B cell (primary cell): ENCODE results near the gene LGALS4. TPM values are rescaled to one million over a fixed set of nuclear protein-coding genes. Genes with fewer than 3 reads are reported as not detected.

Experiments
- ATAC-seq: fragments of 200-7000 bp; cut with Tn5 transposase; one replicate; pipeline ENCODE4 v1.10.0; 2021; ENCODE audit warnings: low read depth, mild to moderate bottlenecking, moderate number of reproducible peaks, moderate library complexity
- CTCF ChIA-PET: fragments of 350-600 bp; sonication (Branson Sonifier 250); formaldehyde crosslinking; loops from one replicate; lab custom pipeline; 2021; ENCODE audit warnings: antibody characterized with exemption, inconsistent platforms; lab: Charles Lee
- POLR2A ChIA-PET: fragments of 350-600 bp; sonication (Branson Sonifier 250); formaldehyde crosslinking; loops from one replicate; lab custom pipeline; 2021; ENCODE audit warnings: antibody characterized with exemption; lab: Charles Lee
- DNase-seq: peaks from one replicate; pipeline ENCODE4 v3.0.0; 2013
- H2AFZ ChIP-seq: 2 replicates; pipeline ENCODE4 v1.6.1; 2012; ENCODE audit warnings: mild to moderate bottlenecking, low read depth, low read length; ENCODE audit not compliant: insufficient read depth, poor library complexity, severe bottlenecking
- H3K27ac ChIP-seq, 2 donors: 1 replicate in 1 of 2; 2 replicates in 1 of 2; pipeline ENCODE4 v1.5.1; 2012 to 2013; ENCODE audit warnings: low read length in 2 of 2, mild to moderate bottlenecking in 2 of 2, moderate library complexity in 1 of 2
- H3K27me3 ChIP-seq, 4 experiments: fragments of 200-600 bp in 1 of 4; sonication (generic) in 1 of 4; replicated peaks in 1 of 4; 1 replicate in 2 of 4; 2 replicates in 2 of 4; pipeline versions ENCODE4 v1.6.1 to v1.7.0; 2013 to 2016; ENCODE audit warnings: low read length in 3 of 4, mild to moderate bottlenecking in 2 of 4, mixed read lengths in 1 of 4, moderate library complexity in 1 of 4; ENCODE audit not compliant: insufficient read depth in 4 of 4, control insufficient read depth in 3 of 4; ENCODE audit errors: control extremely low read depth in 1 of 4
- H3K36me3 ChIP-seq, 2 experiments: replicated peaks in 1 of 2; 1 replicate in 1 of 2; 2 replicates in 1 of 2; pipeline versions ENCODE4 v1.6.1 to v1.7.1; 2013; ENCODE audit warnings: low read length in 1 of 2; ENCODE audit not compliant: insufficient read depth in 2 of 2, control insufficient read depth in 1 of 2; ENCODE audit errors: control extremely low read depth in 1 of 2, extremely low read depth in 1 of 2
- H3K4me1 ChIP-seq, 2 donors: fragments of 200-600 bp in 1 of 2; sonication (generic) in 1 of 2; 1 replicate in 1 of 2; 2 replicates in 1 of 2; pipeline versions ENCODE4 v1.5.1 to v1.6.1; 2013 to 2017; ENCODE audit warnings: low read length in 2 of 2; ENCODE audit not compliant: control insufficient read depth in 2 of 2, insufficient read depth in 2 of 2
- H3K4me2 ChIP-seq: replicated peaks from 2 replicates; pipeline ENCODE3; 2012; ENCODE audit warnings: mild to moderate bottlenecking, low read depth, low read length; ENCODE audit not compliant: poor library complexity, severe bottlenecking
- H3K4me3 ChIP-seq, 5 experiments: fragments of 200-600 bp in 1 of 5; sonication (generic) in 1 of 5; 1 replicate in 3 of 5; 2 replicates in 2 of 5; pipeline versions ENCODE4 v1.5.1 to v1.7.0; 2011 to 2016; ENCODE audit warnings: low read length in 4 of 5, mild to moderate bottlenecking in 4 of 5, low read depth in 2 of 5, control low read depth in 1 of 5, moderate library complexity in 1 of 5; ENCODE audit not compliant: insufficient read depth in 1 of 5; ENCODE audit errors: control extremely low read depth in 1 of 5, extremely low read depth in 1 of 5
- H3K79me2 ChIP-seq: fragments of 200-600 bp; sonication (generic); one replicate; pipeline ENCODE4 v1.6.0; 2016; ENCODE audit warnings: low read length; ENCODE audit not compliant: control insufficient read depth, insufficient read depth
- H3K9ac ChIP-seq: fragments of 200-600 bp; sonication (generic); 2 replicates; pipeline ENCODE4 v1.6.1; 2017; ENCODE audit warnings: mild to moderate bottlenecking, low read length, moderate library complexity
- H3K9me3 ChIP-seq, 3 donors: one replicate each; pipeline versions ENCODE4 v1.6.1 to v1.7.1; 2013; ENCODE audit warnings: low read length in 2 of 3; ENCODE audit not compliant: control insufficient read depth in 2 of 3, insufficient read depth in 1 of 3; ENCODE audit errors: control extremely low read depth in 1 of 3
- H4K20me1 ChIP-seq: 2 replicates; pipeline ENCODE4 v1.6.0; 2012; ENCODE audit warnings: mild to moderate bottlenecking, low read length; ENCODE audit not compliant: insufficient read depth, control insufficient read depth, poor library complexity, severe bottlenecking
- H3K27ac Mint-ChIP-seq: one replicate; pipeline ENCODE4 v1.8.0; 2021; ENCODE audit warnings: mixed read lengths
- H3K27me3 Mint-ChIP-seq: one replicate; pipeline ENCODE4 v1.8.0; 2021; ENCODE audit warnings: mixed read lengths
- H3K4me1 Mint-ChIP-seq: one replicate; pipeline ENCODE4 v1.8.0; 2021; ENCODE audit warnings: mixed read lengths
- H3K4me3 Mint-ChIP-seq: one replicate; pipeline ENCODE4 v1.8.0; 2021; ENCODE audit warnings: mixed read lengths
- H3K9me3 Mint-ChIP-seq: one replicate; pipeline ENCODE4 v1.8.0; 2022; ENCODE audit warnings: mixed read lengths; ENCODE audit not compliant: insufficient read depth
- EZH2 ChIP-seq: IDR thresholded peaks from 2 replicates; pipeline ENCODE4 v1.6.1; 2012; ENCODE audit warnings: borderline replicate concordance, low read depth, mild to moderate bottlenecking, moderate library complexity, low read length; ENCODE audit not compliant: insufficient read depth, poor library complexity, severe bottlenecking
- WGBS: methylation state at CpG from one replicate; pipeline ENCODE4 v1.1.5; 2013; ENCODE audit warnings: missing lambda C conversion rate; ENCODE audit not compliant: insufficient coverage; 5-methylcytosine and 5-hydroxymethylcytosine counted together
- intact Hi-C: fragments of 100-400 bp; cut with micrococcal nuclease; formaldehyde crosslinking; loops from one replicate; pipeline ENCODE4 v1.10.0; 2022
- polyA plus RNA-seq: library from polyadenylated mRNA; depleted of rRNA; stranded (reverse); fragments of >200 nt; gene quantifications from 2 replicates; pipeline ENCODE4 v1.2.3, GENCODE V29; 2012
- total RNA-seq, 2 donors: library from RNA; stranded (reverse); fragments of 120-200 nt in 1 of 2; gene quantifications; 1 replicate in 1 of 2; 2 replicates in 1 of 2; pipeline versions ENCODE4 v1.2.3 to v1.2.4, GENCODE V29; 2013 to 2022
- TF ChIP-seq, protein P1 (sequence below): fragments of 200-600 bp; IDR thresholded peaks from one replicate; pipeline ENCODE4 v1.8.0; 2022; ENCODE audit warnings: antibody characterized with exemption, mild to moderate bottlenecking

LGALS4 gene
- total and polyA plus RNA-seq, 2 donors (not counting 1 experiment from before 2014, with no cell fraction given) = 5.4 to 8.4 TPM

DNA sequence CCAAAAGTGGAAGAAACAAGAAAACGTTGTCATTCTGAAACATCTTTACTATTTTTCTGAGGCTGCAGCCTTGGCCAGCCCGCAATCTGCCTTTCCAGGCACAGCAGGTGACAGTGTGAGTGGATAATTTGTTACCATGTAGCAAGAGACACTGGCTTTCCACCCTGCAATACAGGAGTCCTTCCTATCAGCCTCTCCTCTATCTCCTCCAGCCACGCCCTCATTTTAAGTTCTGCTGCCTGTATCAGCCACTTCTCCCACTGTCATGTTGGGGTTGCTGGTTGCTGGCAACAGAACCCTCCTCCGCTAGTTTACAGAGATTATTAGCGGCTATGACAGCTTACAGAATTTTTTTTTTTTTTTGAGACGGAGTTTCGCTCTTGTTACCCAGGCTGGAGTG is 31.7 kb downstream of the LGALS4 start:
- no peak for DNase-seq
- Mint-ChIP-seq H3K27me3 (peaks cover 9% of the 10 kb centered on the region), H3K4me1 (no peaks in the 10 kb centered on the region), H3K4me3 (no peak overlapping the region), H3K27ac (no peak overlapping the region), H3K9me3 (no peaks in the 10 kb centered on the region)
- Histone ChIP-seq H3K4me2 (no peak overlapping the region), H3K79me2 (no peaks in the 10 kb centered on the region), H3K36me3 (no peaks in the 10 kb centered on the region), H3K27me3 (no peaks in the 10 kb centered on the region), H3K27ac (no peak overlapping the region), H3K4me3 (no peak overlapping the region), H3K4me1 (no peaks in the 10 kb centered on the region), H2AFZ (no peak overlapping the region), H4K20me1 (no peaks in the 10 kb centered on the region), H3K9ac (no peak overlapping the region), H3K9me3 (no peaks in the 10 kb centered on the region)
- ChIA-PET POLR2A (no interaction called here), CTCF (interaction anchor here (0.9 kb wide), 1 partner anchor 125 kb away, joined by 4 read pairs; no protein-coding TSS in a partner anchor)
- 77% methylated on average over 4 of the region's 7 CpGs for WGBS
- no peak for ATAC-seq
- intact Hi-C loops = no loop called here
- TF ChIP-seq EZH2 = no peak
- TF ChIP-seq, protein P1, sequence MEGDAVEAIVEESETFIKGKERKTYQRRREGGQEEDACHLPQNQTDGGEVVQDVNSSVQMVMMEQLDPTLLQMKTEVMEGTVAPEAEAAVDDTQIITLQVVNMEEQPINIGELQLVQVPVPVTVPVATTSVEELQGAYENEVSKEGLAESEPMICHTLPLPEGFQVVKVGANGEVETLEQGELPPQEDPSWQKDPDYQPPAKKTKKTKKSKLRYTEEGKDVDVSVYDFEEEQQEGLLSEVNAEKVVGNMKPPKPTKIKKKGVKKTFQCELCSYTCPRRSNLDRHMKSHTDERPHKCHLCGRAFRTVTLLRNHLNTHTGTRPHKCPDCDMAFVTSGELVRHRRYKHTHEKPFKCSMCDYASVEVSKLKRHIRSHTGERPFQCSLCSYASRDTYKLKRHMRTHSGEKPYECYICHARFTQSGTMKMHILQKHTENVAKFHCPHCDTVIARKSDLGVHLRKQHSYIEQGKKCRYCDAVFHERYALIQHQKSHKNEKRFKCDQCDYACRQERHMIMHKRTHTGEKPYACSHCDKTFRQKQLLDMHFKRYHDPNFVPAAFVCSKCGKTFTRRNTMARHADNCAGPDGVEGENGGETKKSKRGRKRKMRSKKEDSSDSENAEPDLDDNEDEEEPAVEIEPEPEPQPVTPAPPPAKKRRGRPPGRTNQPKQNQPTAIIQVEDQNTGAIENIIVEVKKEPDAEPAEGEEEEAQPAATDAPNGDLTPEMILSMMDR = no peak

DNA sequence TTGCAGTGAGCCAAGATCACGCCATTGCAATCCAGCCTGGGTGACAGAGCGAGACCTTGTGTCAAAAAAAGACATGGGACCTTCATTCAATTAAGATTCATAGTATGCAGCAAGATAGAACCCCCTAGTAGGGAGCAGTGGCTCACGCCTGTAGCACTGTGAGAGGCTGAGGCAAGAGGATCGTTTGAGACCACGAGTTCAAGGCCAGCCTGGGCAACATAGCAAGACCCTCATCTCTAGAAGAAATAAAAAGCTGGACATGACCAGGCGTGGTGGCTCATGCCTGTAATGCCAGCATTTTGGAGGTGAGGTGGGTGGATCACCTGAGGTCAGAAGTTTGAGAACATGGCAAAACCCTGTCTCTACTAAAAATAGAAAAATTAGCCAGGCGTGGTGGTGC is 32.3 kb downstream of the LGALS4 start:
- intact Hi-C loops = no loop called here
- 84% methylated on average over 5 of the region's 7 CpGs for WGBS
- H3K9ac ChIP-seq = no peak overlapping the region

More for the DNA sequence above, 32.3 kb downstream of the LGALS4 start:
- no peaks in the 10 kb centered on the region for H3K27me3 ChIP-seq
- TF ChIP-seq, protein P1 = no peak
- no peak for TF ChIP-seq EZH2
- H2AFZ ChIP-seq = no peak overlapping the region
- POLR2A ChIA-PET = no interaction called here
- Mint-ChIP-seq H3K9me3 (no peaks in the 10 kb centered on the region), H3K4me1 (no peaks in the 10 kb centered on the region), H3K27ac (no peak overlapping the region), H3K27me3 (peaks cover 9% of the 10 kb centered on the region), H3K4me3 (no peak overlapping the region)
- no peaks in the 10 kb centered on the region for H3K4me1 ChIP-seq
- CTCF ChIA-PET = interaction anchor here (0.9 kb wide), 1 partner anchor 125 kb away, joined by 4 read pairs; no protein-coding TSS in a partner anchor
- no peak for ATAC-seq
- no peaks in the 10 kb centered on the region for H3K9me3 ChIP-seq
- no peak overlapping the region for H3K4me3 ChIP-seq
- H3K4me2 ChIP-seq = no peak overlapping the region
- no peaks in the 10 kb centered on the region for H3K79me2 ChIP-seq
- no peaks in the 10 kb centered on the region for H3K36me3 ChIP-seq
- DNase-seq = no peak
- no peaks in the 10 kb centered on the region for H4K20me1 ChIP-seq
- H3K27ac ChIP-seq = no peak overlapping the region
